Tibial artery (tissue), 4 donors: ENCODE data around the gene NEU2.
A peak's percentile ranks its signal among the peaks of the same experiment; 100 is the strongest.
"Not testable (repeated sequence)": the region's sequence is repeated elsewhere in the genome, so short reads cannot be mapped to it uniquely, and the experiment has no call there.

Experiments used
- DNase-seq, 2 donors: peaks; one replicate each; pipeline ENCODE4 v3.0.0-alpha.2; 2019
- H3K27ac ChIP-seq, 2 donors: fragments of 200-600 bp; sonication (generic) in 1 of 2; 1 replicate in 1 of 2; 2 replicates in 1 of 2; pipeline ENCODE4 v1.5.1; 2018 to 2019; ENCODE audit warnings: mild to moderate bottlenecking in 1 of 2
- H3K27me3 ChIP-seq, 2 donors: fragments of 200-600 bp; sonication (generic) in 1 of 2; one replicate each; pipeline versions ENCODE4 v1.5.1 to v1.6.0; 2016 to 2019
- H3K36me3 ChIP-seq, 3 donors: fragments of 200-600 bp; sonication (generic) in 2 of 3; one replicate each; pipeline ENCODE4 v1.5.1; 2016 to 2019; ENCODE audit warnings: mild to moderate bottlenecking in 2 of 3
- H3K4me1 ChIP-seq, 4 donors: fragments of 200-600 bp; sonication (generic) in 2 of 4; 1 replicate in 3 of 4; 2 replicates in 1 of 4; pipeline ENCODE4 v1.5.1; 2016 to 2019
- H3K4me3 ChIP-seq, 2 donors: fragments of 200-600 bp; sonication (generic) in 1 of 2; 1 replicate in 1 of 2; 2 replicates in 1 of 2; pipeline ENCODE4 v1.5.1; 2018 to 2019; ENCODE audit warnings: mild to moderate bottlenecking in 2 of 2
- H3K9me3 ChIP-seq, 3 donors: fragments of 200-600 bp; sonication (generic) in 1 of 3; one replicate each; pipeline ENCODE4 v1.5.1; 2016 to 2019
- intact Hi-C: fragments of 100-400 bp; cut with DNase I; formaldehyde crosslinking; loops from one replicate; pipeline ENCODE4 v1.15.0; 2023; ENCODE audit warnings: low total_unique reads
- TF ChIP-seq, protein P1 (sequence below), 2 experiments: fragments of 200-600 bp in 1 of 2; fragments of 450-650 bp in 1 of 2; IDR thresholded peaks; one replicate each; pipeline ENCODE4 v1.5.1; 2017 to 2019; ENCODE audit warnings: antibody characterized with exemption in 2 of 2, mild to moderate bottlenecking in 1 of 2, moderate library complexity in 1 of 2

NEU2 gene

DNA sequence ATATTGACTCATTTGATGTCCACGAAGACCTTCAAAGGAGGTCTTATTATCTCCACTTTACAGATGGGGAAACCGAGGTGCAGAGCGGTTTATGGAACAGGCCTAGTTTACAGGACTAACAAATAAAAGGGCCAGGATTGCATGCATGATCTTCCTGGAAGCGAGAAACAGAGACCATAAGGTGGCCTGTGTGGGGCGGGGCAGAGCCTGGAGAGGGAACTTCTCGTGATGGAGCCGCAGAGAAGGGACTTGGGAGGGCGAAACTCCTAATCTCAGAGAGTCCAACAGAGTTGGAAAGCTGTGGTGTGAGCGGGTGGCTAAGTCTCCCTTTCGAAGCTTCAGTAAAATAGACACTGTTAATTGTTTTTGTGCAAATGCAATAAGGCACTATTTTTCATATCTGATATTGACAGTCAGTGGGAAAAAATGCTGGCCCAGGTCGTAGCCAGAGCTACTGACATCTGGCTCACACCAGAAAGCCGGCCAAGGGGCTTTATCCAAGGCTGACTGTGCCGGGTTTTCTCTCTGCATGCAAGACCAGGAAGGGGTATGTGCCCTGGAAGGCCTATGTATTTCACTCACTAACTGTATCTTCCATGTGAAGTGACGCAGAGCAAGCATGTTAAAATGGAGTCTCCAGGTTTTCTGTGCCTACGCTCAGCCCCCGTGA is 32.2 kb downstream of the NEU2 start:
- Histone ChIP-seq H3K27me3 (no peaks in the 10 kb centered on the region), H3K9me3 (no peaks in the 10 kb centered on the region), H3K27ac (no peak overlapping the region), H3K4me3 (no peak overlapping the region), H3K36me3 (no peaks in the 10 kb centered on the region), H3K4me1 (peaks cover 0 to 2% (median 0%) of the 10 kb centered on the region in 4 donors)
- intact Hi-C loops, result no loop called here
- DNase-seq, result peak in 1 of 2 donors; percentile 61
- TF ChIP-seq, protein P1, sequence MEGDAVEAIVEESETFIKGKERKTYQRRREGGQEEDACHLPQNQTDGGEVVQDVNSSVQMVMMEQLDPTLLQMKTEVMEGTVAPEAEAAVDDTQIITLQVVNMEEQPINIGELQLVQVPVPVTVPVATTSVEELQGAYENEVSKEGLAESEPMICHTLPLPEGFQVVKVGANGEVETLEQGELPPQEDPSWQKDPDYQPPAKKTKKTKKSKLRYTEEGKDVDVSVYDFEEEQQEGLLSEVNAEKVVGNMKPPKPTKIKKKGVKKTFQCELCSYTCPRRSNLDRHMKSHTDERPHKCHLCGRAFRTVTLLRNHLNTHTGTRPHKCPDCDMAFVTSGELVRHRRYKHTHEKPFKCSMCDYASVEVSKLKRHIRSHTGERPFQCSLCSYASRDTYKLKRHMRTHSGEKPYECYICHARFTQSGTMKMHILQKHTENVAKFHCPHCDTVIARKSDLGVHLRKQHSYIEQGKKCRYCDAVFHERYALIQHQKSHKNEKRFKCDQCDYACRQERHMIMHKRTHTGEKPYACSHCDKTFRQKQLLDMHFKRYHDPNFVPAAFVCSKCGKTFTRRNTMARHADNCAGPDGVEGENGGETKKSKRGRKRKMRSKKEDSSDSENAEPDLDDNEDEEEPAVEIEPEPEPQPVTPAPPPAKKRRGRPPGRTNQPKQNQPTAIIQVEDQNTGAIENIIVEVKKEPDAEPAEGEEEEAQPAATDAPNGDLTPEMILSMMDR (IDR thresholded peaks at IDR 0.05), result no peak

DNA sequence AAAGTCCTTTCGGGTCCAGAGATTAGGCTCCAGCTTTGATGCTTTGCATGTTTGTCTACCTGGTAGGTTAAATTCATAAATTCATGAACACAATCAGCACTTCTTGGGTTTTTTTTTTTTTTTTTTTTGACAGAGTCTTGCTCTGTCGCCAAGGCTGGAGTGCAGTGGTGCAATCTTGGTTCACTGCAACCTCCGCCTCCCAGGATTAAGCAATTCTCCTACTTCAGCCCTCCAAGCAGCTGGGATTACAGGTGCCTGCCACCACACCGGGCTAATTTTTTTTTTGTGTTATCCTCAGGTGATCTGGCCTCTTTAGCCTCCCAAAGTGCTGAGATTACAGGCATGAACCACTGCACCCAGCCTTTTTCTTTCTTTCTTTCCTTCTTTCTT is 32.7 kb downstream of the NEU2 start:
- H3K9me3 ChIP-seq, H3K4me1 ChIP-seq, H3K27me3 ChIP-seq, H3K4me3 ChIP-seq, H3K36me3 ChIP-seq, H3K27ac ChIP-seq, intact Hi-C loops: not testable (repeated sequence)
- peak in 1 of 2 donors; percentile 13 for DNase-seq

DNA sequence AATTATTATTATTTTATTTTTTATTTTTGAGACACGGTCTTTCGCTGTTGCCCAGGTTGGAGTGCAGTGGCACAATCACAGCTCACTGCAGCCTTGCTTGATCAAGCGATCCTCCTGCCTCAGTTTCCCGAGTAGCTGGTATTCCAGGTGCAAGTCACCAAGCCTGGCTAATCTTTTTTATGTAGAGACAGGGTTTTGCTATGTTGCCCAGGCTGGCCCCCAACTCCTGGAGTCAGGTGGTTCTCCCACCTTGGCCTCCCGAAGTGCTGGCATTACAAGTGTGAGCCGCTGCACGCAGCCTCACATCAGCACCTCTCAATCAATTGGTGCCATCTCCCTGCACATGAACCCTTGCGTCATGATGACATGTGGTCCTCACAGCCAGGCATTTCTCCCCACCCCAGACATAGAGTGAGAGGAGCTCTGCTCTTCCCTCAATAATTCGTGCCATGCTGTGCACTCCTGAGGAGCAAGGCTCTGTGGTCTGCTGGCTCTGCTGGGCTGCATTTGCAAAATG is 33.5 kb downstream of the NEU2 start:
- intact Hi-C loops, result no loop called here
- DNase-seq, result peak in 1 of 2 donors; percentile 42
- Histone ChIP-seq H3K27me3 (no peaks in the 10 kb centered on the region), H3K36me3 (no peaks in the 10 kb centered on the region), H3K4me1 (peaks cover 0 to 2% (median 0%) of the 10 kb centered on the region in 4 donors), H3K9me3 (peaks cover 0 to 2% (median 0%) of the 10 kb centered on the region in 3 donors), H3K4me3 (no peak overlapping the region), H3K27ac (no peak overlapping the region)
- TF ChIP-seq, protein P1 (IDR thresholded peaks at IDR 0.05), result no peak

DNA sequence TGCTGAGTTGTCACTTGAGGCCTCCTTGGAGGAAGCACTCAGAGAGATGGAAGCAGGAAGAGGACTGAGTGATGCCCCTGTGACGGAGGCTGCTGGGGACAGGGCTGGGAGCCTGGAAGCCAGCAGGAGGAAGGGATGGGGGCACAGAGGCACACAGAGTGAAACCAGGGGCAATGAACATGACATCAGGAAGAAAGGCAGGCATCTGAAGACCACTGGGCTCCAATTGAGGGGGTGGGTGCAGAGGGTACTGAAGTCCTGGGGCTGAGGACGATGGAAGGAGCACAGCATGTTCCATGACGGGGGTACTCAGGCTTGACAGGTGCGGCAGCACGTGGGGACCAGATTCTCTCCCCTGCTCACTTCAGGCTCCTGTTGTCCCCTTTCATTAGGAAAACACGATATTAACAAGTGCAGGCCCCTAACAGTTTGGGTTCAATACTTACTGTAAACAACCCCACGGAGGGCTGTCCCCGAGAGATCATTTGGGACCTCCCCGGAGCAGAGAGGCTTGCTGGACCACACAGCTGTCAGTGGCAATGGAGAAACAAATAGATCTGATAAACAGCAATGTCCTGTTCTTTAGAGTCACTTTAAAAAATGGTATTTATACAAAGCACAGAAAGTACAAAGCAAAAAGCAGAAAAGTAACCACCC is 36.4 kb downstream of the NEU2 start:
- intact Hi-C loops, result no loop called here
- peak in 1 of 2 donors; percentile 41 for DNase-seq
- no peak overlapping the region for H3K27ac ChIP-seq

DNA sequence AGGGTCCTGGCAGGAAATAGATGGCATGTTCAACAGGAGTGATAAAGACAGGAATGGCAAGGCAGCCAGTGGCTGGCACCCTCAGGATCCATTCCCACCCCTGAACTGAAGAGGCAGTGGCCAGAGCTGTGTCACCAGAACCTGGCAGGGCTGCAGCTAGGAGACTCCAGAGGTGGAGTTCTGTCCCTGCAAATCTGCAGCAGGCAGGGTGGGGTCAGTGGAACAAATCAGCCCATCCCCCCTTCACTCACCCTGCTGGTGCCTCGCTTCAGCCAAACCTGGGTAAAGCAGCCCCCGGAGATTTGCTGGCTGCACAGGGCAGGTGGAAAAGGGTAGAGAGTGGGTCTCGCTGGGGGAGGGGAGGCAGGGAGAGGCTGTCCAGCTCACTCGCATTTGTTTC is 40.4 kb downstream of the NEU2 start:
- no peaks in the 10 kb centered on the region for H3K27me3 ChIP-seq
- intact Hi-C loops, result no loop called here
- H3K9me3 ChIP-seq, result peaks cover 0 to 12% (median 6%) of the 10 kb centered on the region in 3 donors
- peak in 1 of 2 donors; percentile 19 for DNase-seq
- H3K36me3 ChIP-seq, result no peaks in the 10 kb centered on the region
- H3K4me1 ChIP-seq, result peaks cover 0 to 3% (median 0%) of the 10 kb centered on the region in 4 donors
- TF ChIP-seq, protein P1 (IDR thresholded peaks at IDR 0.05), result no peak
- H3K27ac ChIP-seq, result no peak overlapping the region
- no peak overlapping the region for H3K4me3 ChIP-seq

More for the DNA sequence above, 36.4 kb downstream of the NEU2 start:
- Histone ChIP-seq H3K9me3 (peaks cover 0 to 12% (median 6%) of the 10 kb centered on the region in 3 donors), H3K27me3 (no peaks in the 10 kb centered on the region), H3K4me1 (no peaks in the 10 kb centered on the region), H3K36me3 (no peaks in the 10 kb centered on the region), H3K4me3 (no peak overlapping the region)
- TF ChIP-seq, protein P1 (IDR thresholded peaks at IDR 0.05), result no peak

DNA sequence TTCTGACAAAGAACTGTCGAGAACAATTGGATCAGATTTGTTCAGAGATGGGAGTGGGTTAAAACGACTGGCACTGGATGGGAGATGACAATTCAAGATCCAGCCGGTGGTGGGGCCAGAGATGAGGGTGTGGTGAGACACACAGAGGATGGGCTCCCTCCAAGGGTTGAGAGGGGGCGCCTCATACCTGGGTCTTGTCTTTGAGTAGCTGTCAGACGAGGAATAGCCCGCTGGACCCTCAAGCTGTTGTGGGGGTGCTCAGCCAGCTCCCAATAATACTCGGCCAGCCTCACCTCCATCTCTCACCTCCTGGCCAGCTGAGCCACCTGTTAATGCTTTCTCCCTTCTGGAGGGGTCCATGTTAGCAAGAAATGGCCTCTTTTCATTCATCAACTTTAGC is 41.6 kb downstream of the NEU2 start:
- Histone ChIP-seq H3K9me3 (peaks cover 0 to 12% (median 6%) of the 10 kb centered on the region in 3 donors), H3K4me1 (peaks cover 0 to 3% (median 0%) of the 10 kb centered on the region in 4 donors), H3K27ac (no peak overlapping the region), H3K4me3 (no peak overlapping the region), H3K27me3 (no peaks in the 10 kb centered on the region), H3K36me3 (no peaks in the 10 kb centered on the region)
- TF ChIP-seq, protein P1 (IDR thresholded peaks at IDR 0.05), result no peak
- DNase-seq, result peak in 1 of 2 donors; percentile 19
- intact Hi-C loops, result no loop called here
